ENCODE data around the gene TPRG1L. TPM values are rescaled to one million over a fixed set of nuclear protein-coding genes. Genes with fewer than 3 reads are reported as not detected.
"Not testable (repeated sequence)": the region's sequence is repeated elsewhere in the genome, so short reads cannot be mapped to it uniquely, and the experiment has no call there.

Gene TPRG1L
- total RNA-seq, 1 donor from 2014 or later: 54.0 TPM

DNA sequence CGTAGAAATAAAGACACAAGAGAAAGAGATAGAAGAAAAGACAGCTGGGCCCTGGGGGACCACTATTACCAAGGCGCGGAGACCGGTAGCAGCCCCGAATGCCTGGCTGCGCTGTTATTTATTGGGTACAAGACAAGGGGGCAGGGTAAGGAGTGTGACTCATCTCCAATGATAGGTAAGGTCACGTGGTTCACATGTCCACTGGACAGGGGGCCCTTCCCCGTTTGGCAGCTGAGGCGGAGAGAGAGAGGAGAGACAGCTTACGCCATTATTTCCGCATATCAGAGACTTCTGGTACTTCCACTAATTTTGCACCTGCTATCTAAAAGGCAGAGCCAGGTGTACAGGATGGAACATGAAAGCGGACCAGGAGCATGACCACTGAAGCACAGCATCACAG lies 4.1 kb upstream of the TPRG1L start:
- TF ChIP-seq CTCF (IDR thresholded peaks at IDR 0.05; ENCODE audit: borderline replicate concordance): no peak
- Histone ChIP-seq H3K27me3 (ENCODE audit: low read depth) (peaks cover 7% of the 10 kb centered on the region), H3K36me3 (no peaks in the 10 kb centered on the region), H3K27ac (replicated peaks) (no peak overlapping the region), H3K4me3 (no peak overlapping the region), H3K4me1 (peaks cover 43% of the 10 kb centered on the region), H3K9me3 (replicated peaks) (no peaks in the 10 kb centered on the region)
- DNase-seq: no peak
- intact Hi-C loops (cut with micrococcal nuclease): loop anchor here (5.0 kb wide), 1 partner anchor 53 kb away; no protein-coding TSS in a partner anchor

DNA sequence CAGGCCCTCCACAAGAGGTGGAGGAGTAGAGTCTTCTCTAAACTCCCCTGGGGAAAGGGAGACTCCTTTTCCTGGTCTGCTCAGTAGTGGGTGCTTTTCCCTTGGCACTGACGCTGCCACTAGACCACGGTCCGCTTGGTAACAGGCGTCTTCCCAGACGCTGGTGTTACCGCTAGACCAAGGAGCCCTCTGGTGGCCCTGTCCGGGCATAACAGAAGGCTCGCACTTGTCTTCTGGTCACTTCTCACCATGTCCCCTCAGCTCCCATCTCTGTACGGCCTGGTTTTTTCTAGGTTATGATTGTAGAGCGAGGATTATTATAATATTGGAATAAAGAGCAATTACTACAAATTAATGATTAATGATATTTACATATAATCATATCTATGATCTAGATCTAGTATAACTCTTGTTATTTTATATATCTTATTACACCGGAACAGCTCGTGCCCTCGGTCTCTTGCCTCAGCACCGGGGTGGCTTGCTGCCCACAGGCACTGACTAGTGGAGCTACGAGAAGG lies 3.6 kb upstream of the TPRG1L start:
- H3K27ac ChIP-seq (replicated peaks); H3K4me3 ChIP-seq; H3K36me3 ChIP-seq; H3K9me3 ChIP-seq (replicated peaks); DNase-seq; H3K27me3 ChIP-seq (ENCODE audit: low read depth): not testable (repeated sequence)
- intact Hi-C loops (cut with micrococcal nuclease): loop anchor here (5.0 kb wide), 1 partner anchor 54 kb away; no protein-coding TSS in a partner anchor
- peak; percentile 81 for TF ChIP-seq CTCF (IDR thresholded peaks at IDR 0.05; ENCODE audit: borderline replicate concordance)
- peaks cover 48% of the 10 kb centered on the region for H3K4me1 ChIP-seq

DNA sequence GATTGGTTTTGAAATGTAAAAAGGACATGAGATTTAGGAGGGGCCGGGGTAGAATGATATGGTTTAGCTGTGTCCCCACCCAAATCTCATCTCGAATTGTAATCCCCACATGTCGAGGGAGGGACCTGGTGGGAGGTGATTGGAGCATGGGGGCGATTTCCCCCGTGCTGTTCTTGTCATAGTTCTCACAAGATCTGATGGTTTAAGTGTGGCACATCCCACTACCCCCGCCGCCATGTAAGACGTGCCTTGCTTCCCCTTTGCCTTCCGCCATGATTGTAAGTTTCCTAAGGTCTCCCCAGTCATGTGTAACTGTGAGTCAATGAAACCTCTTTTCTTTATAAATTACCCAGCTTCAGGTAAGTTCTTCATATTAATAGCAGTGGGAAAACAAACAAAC lies 2.7 kb upstream of the TPRG1L start:
- not testable (repeated sequence) for H3K27ac ChIP-seq (replicated peaks); DNase-seq; H3K27me3 ChIP-seq (ENCODE audit: low read depth); H3K36me3 ChIP-seq; H3K9me3 ChIP-seq (replicated peaks); H3K4me3 ChIP-seq
- H3K4me1 ChIP-seq: peaks cover 55% of the 10 kb centered on the region
- intact Hi-C loops (cut with micrococcal nuclease): loop anchor here (5.0 kb wide), 1 partner anchor 55 kb away; no protein-coding TSS in a partner anchor

GRCh38 chr1:3623441-3624199 lies 1.2 kb upstream of the TPRG1L start:
- no peaks in the 10 kb centered on the region for H3K27me3 ChIP-seq (ENCODE audit: low read depth)
- H3K4me3 ChIP-seq: peak overlapping the region; percentile 99
- H3K36me3 ChIP-seq: peaks cover 18% of the 10 kb centered on the region
- no peak for TF ChIP-seq CTCF (IDR thresholded peaks at IDR 0.05; ENCODE audit: borderline replicate concordance)
- no peak for DNase-seq
- peaks cover 53% of the 10 kb centered on the region for H3K4me1 ChIP-seq
- intact Hi-C loops (cut with micrococcal nuclease): loop anchor here (5.0 kb wide), 1 partner anchor 56 kb away; no protein-coding TSS in a partner anchor
- H3K9me3 ChIP-seq (replicated peaks): no peaks in the 10 kb centered on the region
- H3K27ac ChIP-seq (replicated peaks): peak overlapping the region; percentile 91

GRCh38 chr1:3625151-3625907 lies 514 bp downstream of the TPRG1L start:
- H3K4me3 ChIP-seq: peak overlapping the region; percentile 99
- no peaks in the 10 kb centered on the region for H3K9me3 ChIP-seq (replicated peaks)
- no peak for TF ChIP-seq CTCF (IDR thresholded peaks at IDR 0.05; ENCODE audit: borderline replicate concordance)
- H3K4me1 ChIP-seq: peaks cover 45% of the 10 kb centered on the region
- H3K27ac ChIP-seq (replicated peaks): peak overlapping the region; percentile 91
- DNase-seq: no peak
- no peaks in the 10 kb centered on the region for H3K27me3 ChIP-seq (ENCODE audit: low read depth)
- intact Hi-C loops (cut with micrococcal nuclease): no loop called here
- peaks cover 35% of the 10 kb centered on the region for H3K36me3 ChIP-seq
